ENCODE data around the gene XIST.

DNA sequence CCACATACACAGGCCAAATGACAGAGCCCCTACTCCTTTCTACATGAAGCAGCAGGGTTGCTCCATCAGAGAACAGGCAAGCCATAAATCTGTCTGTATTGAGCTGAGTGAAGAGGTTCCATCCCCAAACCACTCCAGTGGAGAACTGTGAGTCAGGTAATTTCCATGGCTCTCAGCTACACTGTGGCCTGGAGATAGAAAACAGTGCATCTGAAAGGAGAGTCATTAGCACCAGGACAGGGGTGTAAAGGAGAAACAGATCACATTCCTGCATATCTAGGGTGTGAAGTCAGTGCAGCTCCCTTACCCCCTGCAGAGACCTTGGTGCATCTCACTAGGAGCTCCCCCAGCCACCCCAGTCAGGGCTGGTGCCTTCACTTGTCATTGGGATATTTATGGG is 25.2 kb upstream of the XIST start:
- TF ChIP-seq POLR2A (IDR thresholded peaks at IDR 0.05), result no peak
- TF ChIP-seq, protein P1, sequence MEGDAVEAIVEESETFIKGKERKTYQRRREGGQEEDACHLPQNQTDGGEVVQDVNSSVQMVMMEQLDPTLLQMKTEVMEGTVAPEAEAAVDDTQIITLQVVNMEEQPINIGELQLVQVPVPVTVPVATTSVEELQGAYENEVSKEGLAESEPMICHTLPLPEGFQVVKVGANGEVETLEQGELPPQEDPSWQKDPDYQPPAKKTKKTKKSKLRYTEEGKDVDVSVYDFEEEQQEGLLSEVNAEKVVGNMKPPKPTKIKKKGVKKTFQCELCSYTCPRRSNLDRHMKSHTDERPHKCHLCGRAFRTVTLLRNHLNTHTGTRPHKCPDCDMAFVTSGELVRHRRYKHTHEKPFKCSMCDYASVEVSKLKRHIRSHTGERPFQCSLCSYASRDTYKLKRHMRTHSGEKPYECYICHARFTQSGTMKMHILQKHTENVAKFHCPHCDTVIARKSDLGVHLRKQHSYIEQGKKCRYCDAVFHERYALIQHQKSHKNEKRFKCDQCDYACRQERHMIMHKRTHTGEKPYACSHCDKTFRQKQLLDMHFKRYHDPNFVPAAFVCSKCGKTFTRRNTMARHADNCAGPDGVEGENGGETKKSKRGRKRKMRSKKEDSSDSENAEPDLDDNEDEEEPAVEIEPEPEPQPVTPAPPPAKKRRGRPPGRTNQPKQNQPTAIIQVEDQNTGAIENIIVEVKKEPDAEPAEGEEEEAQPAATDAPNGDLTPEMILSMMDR (IDR thresholded peaks at IDR 0.05), result no peak
